HepG2 (cell line): ENCODE data around the gene PBX2. TPM values are rescaled to one million over a fixed set of nuclear protein-coding genes. Genes with fewer than 3 reads are reported as not detected.

Experiments
- HDAC6 ChIP-seq: fragments of 200-600 bp; sonication (generic); IDR thresholded peaks from 2 replicates; pipeline ENCODE4 v1.7.0; 2017; ENCODE audit warnings: mild to moderate bottlenecking, antibody characterized with exemption, low read length, low read depth
- HMGA1 ChIP-seq: sonication (generic); formaldehyde crosslinking; conservative IDR thresholded peaks from 2 replicates; pipeline ENCODE4 v1.4.0; 2020; ENCODE audit warnings: missing genetic modification reagents
- HOXA9 ChIP-seq: sonication (generic); formaldehyde crosslinking; IDR thresholded peaks from 2 replicates; pipeline ENCODE4 v1.8.1; 2022; ENCODE audit warnings: missing genetic modification reagents, mild to moderate bottlenecking, moderate library complexity, borderline replicate concordance
- HOXD1 ChIP-seq: sonication (generic); formaldehyde crosslinking; IDR thresholded peaks from 2 replicates; pipeline ENCODE4 v1.5.0; 2020; ENCODE audit warnings: missing genetic modification reagents
- MIER2 ChIP-seq: IDR thresholded peaks from 2 replicates; pipeline ENCODE4 v1.6.1; 2016; ENCODE audit warnings: missing biosample characterization, missing genetic modification reagents
- RARA ChIP-seq: IDR thresholded peaks from 2 replicates; pipeline ENCODE4 v1.6.1; 2016; ENCODE audit warnings: missing genetic modification reagents, missing compliant biosample characterization
- RARG ChIP-seq: sonication (generic); formaldehyde crosslinking; IDR thresholded peaks from 2 replicates; pipeline ENCODE4 v1.4.0; 2020; ENCODE audit warnings: low read depth, mild to moderate bottlenecking, missing genetic modification reagents
- REPIN1 ChIP-seq: sonication (generic); formaldehyde crosslinking; IDR thresholded peaks from 2 replicates; pipeline ENCODE4 v1.8.0; 2022; ENCODE audit warnings: missing genetic modification reagents, low read depth, mild to moderate bottlenecking, borderline replicate concordance
- RNF2 ChIP-seq: fragments of 450-650 bp; conservative IDR thresholded peaks from 2 replicates; pipeline ENCODE4 v1.6.1; 2016; ENCODE audit warnings: low read depth
- SAFB2 ChIP-seq: sonication (generic); formaldehyde crosslinking; IDR thresholded peaks from 2 replicates; pipeline ENCODE4 v1.5.1; 2020; ENCODE audit warnings: missing genetic modification reagents, low read depth, mild to moderate bottlenecking, borderline replicate concordance
- SIN3B ChIP-seq: fragments of 150-350 bp; IDR thresholded peaks from 2 replicates; pipeline ENCODE4 v1.6.1; 2014; ENCODE audit warnings: low read length
- YY1 ChIP-seq: IDR thresholded peaks from 2 replicates; pipeline ENCODE4 v1.6.1; 2011; ENCODE audit warnings: low read length, low read depth, moderate library complexity, mild to moderate bottlenecking; ENCODE audit not compliant: insufficient read depth, insufficient replicate concordance
- ZFP36 ChIP-seq: fragments of 150-350 bp; IDR thresholded peaks from 2 replicates; pipeline ENCODE4 v1.6.1; 2018; ENCODE audit warnings: borderline replicate concordance, low read length, low read depth; ENCODE audit not compliant: partially characterized antibody
- ZFP82 ChIP-seq: sonication (generic); formaldehyde crosslinking; IDR thresholded peaks from 2 replicates; pipeline ENCODE4 v1.5.1; 2020; ENCODE audit warnings: mild to moderate bottlenecking, missing genetic modification reagents, borderline replicate concordance
- ZKSCAN1 ChIP-seq: fragments of 150-350 bp; IDR thresholded peaks from 2 replicates; pipeline ENCODE4 v1.6.1; 2014; ENCODE audit warnings: low read length
- ZMYM4 ChIP-seq: sonication (generic); formaldehyde crosslinking; IDR thresholded peaks from 2 replicates; pipeline ENCODE4 v1.8.1; 2023; ENCODE audit warnings: mild to moderate bottlenecking, missing genetic modification reagents
- ZNF296 ChIP-seq: sonication (generic); formaldehyde crosslinking; conservative IDR thresholded peaks from 2 replicates; pipeline ENCODE4 v1.5.0; 2020; ENCODE audit warnings: mild to moderate bottlenecking, missing genetic modification reagents
- ZNF335 ChIP-seq: sonication (generic); formaldehyde crosslinking; IDR thresholded peaks from 2 replicates; pipeline ENCODE4 v1.4.0; 2020; ENCODE audit warnings: missing genetic modification reagents
- ZNF430 ChIP-seq: sonication (generic); formaldehyde crosslinking; IDR thresholded peaks from 2 replicates; pipeline ENCODE4 v1.9.0; 2021; ENCODE audit warnings: mild to moderate bottlenecking, missing genetic modification reagents
- ZNF556 ChIP-seq: sonication (generic); formaldehyde crosslinking; IDR thresholded peaks from 2 replicates; pipeline ENCODE4 v1.4.0; 2020; ENCODE audit warnings: mild to moderate bottlenecking, missing genetic modification reagents, borderline replicate concordance
- ZNF562 ChIP-seq: sonication (generic); formaldehyde crosslinking; IDR thresholded peaks from 2 replicates; pipeline ENCODE4 v1.8.0; 2022; ENCODE audit warnings: missing genetic modification reagents, borderline replicate concordance
- polyA plus RNA-seq, 8 experiments: library from polyadenylated mRNA; depleted of rRNA in 3 of 8; stranded (reverse) in 7 of 8; unstranded in 1 of 8; fragments of >200 nt; fragmentation: Illumina TruSeq in 4 of 8; extraction: Trizol in 4 of 8; gene quantifications; 2 replicates each; pipeline versions ENCODE4 v1.2.1 to v1.2.3, GENCODE V29; 2011 to 2016; ENCODE audit warnings: low read depth in 4 of 8, missing spikeins in 1 of 8, mixed read lengths in 1 of 8; ENCODE audit not compliant: insufficient read depth in 1 of 8
- total RNA-seq, 5 experiments: library from RNA; depleted of rRNA; stranded (reverse); fragments of >200 nt; fragmentation: Illumina TruSeq; extraction: Trizol; gene quantifications; 2 replicates each; pipeline ENCODE4 v1.2.3, GENCODE V29; 2016; ENCODE audit warnings: low read depth in 1 of 5
- TF ChIP-seq, protein P1 (sequence below), 2 experiments: IDR thresholded peaks; 2 replicates each; pipeline ENCODE4 v1.6.1; 2011 to 2012; ENCODE audit warnings: low read length in 2 of 2, borderline replicate concordance in 1 of 2, low read depth in 1 of 2, mild to moderate bottlenecking in 1 of 2, moderate library complexity in 1 of 2
- TF ChIP-seq, protein P2 (sequence below): sonication (generic); formaldehyde crosslinking; IDR thresholded peaks from 2 replicates; pipeline ENCODE4 v1.4.0; 2020; ENCODE audit warnings: missing genetic modification reagents, mild to moderate bottlenecking, borderline replicate concordance
- TF ChIP-seq, protein P3 (sequence below): sonication (generic); formaldehyde crosslinking; IDR thresholded peaks from 2 replicates; pipeline ENCODE4 v1.4.0; 2020; ENCODE audit warnings: mild to moderate bottlenecking, missing genetic modification reagents

PBX2 gene
- total and polyA plus RNA-seq, 2 of the 13 experiments (the other 11 are each of a cell fraction or from before 2014, with no cell fraction given), result 42.3 to 77.8 TPM

DNA sequence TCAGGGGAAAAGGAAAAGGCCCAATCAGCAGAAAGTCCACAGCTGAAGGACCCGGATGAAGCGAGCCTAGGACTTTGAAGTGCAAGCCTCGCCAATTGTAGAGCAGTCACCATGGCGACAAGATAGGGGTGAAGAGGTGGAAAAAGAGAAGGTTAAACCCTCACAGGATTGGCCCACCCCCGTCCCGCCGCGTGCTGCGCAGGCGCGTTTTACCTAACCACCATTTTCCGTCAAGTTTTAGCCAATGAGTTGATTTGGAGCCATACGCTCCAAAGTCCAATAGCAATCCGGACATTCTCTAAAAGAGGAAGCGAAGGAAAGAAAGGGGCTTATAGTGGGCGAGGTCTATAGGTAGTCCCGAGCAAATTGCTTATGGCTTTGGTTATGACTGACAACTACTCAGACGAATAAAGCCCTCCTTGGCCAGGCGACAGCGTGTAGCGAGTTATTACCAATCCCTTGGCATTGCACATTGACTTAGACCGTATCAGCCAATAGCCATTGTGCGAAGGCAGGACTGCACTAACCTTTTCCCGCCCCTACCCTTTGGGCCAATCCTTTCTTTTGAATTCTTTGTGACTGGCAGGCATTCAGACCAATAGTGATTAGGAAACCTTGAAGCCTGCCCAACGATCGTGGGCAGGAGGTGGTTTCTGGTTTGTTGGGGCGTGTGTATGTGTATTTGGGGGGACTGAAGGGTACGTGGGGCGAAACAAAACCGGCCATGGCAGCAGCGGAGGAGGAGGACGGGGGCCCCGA is 12.0 kb downstream of the PBX2 start, which contains the start of gene RNF5 (continued):
- TF ChIP-seq RARA (CRISPR knock-in tag) (no peak), ZNF562 (CRISPR knock-in tag) (no peak), ZNF335 (CRISPR knock-in tag) (no peak), ZMYM4 (peak; percentile 12), HDAC6 (no peak), MIER2 (CRISPR knock-in tag) (0 out of 2 replicates have a peak, but pooled peaks have one; percentile 15), ZKSCAN1 (no peak), HMGA1 (CRISPR knock-in tag) (no peak), HOXD1 (CRISPR knock-in tag) (no peak), ZNF430 (CRISPR knock-in tag) (no peak; the same call in 1 of the 2 replicates), REPIN1 (CRISPR knock-in tag) (peak; percentile 69; the same call in 1 of the 2 replicates), RARG (CRISPR knock-in tag) (no peak), ZFP36 (no peak), HOXA9 (no peak), ZNF556 (CRISPR knock-in tag) (no peak), ZNF296 (CRISPR knock-in tag) (no peak), SIN3B (no peak), SAFB2 (CRISPR knock-in tag) (0 out of 2 replicates have a peak, but pooled peaks have one; percentile 36), YY1 (peak; percentile 76), ZFP82 (CRISPR knock-in tag) (no peak), RNF2 (peak; percentile 58)
- TF ChIP-seq, protein P1, sequence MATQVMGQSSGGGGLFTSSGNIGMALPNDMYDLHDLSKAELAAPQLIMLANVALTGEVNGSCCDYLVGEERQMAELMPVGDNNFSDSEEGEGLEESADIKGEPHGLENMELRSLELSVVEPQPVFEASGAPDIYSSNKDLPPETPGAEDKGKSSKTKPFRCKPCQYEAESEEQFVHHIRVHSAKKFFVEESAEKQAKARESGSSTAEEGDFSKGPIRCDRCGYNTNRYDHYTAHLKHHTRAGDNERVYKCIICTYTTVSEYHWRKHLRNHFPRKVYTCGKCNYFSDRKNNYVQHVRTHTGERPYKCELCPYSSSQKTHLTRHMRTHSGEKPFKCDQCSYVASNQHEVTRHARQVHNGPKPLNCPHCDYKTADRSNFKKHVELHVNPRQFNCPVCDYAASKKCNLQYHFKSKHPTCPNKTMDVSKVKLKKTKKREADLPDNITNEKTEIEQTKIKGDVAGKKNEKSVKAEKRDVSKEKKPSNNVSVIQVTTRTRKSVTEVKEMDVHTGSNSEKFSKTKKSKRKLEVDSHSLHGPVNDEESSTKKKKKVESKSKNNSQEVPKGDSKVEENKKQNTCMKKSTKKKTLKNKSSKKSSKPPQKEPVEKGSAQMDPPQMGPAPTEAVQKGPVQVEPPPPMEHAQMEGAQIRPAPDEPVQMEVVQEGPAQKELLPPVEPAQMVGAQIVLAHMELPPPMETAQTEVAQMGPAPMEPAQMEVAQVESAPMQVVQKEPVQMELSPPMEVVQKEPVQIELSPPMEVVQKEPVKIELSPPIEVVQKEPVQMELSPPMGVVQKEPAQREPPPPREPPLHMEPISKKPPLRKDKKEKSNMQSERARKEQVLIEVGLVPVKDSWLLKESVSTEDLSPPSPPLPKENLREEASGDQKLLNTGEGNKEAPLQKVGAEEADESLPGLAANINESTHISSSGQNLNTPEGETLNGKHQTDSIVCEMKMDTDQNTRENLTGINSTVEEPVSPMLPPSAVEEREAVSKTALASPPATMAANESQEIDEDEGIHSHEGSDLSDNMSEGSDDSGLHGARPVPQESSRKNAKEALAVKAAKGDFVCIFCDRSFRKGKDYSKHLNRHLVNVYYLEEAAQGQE (IDR thresholded peaks at IDR 0.05; ENCODE audit: borderline replicate concordance in 1 of 2, low read depth in 1 of 2, low read length in 2 of 2), result no peak
- TF ChIP-seq, protein P2, sequence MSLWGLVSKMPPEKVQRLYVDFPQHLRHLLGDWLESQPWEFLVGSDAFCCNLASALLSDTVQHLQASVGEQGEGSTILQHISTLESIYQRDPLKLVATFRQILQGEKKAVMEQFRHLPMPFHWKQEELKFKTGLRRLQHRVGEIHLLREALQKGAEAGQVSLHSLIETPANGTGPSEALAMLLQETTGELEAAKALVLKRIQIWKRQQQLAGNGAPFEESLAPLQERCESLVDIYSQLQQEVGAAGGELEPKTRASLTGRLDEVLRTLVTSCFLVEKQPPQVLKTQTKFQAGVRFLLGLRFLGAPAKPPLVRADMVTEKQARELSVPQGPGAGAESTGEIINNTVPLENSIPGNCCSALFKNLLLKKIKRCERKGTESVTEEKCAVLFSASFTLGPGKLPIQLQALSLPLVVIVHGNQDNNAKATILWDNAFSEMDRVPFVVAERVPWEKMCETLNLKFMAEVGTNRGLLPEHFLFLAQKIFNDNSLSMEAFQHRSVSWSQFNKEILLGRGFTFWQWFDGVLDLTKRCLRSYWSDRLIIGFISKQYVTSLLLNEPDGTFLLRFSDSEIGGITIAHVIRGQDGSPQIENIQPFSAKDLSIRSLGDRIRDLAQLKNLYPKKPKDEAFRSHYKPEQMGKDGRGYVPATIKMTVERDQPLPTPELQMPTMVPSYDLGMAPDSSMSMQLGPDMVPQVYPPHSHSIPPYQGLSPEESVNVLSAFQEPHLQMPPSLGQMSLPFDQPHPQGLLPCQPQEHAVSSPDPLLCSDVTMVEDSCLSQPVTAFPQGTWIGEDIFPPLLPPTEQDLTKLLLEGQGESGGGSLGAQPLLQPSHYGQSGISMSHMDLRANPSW, result no peak
- TF ChIP-seq, protein P3, sequence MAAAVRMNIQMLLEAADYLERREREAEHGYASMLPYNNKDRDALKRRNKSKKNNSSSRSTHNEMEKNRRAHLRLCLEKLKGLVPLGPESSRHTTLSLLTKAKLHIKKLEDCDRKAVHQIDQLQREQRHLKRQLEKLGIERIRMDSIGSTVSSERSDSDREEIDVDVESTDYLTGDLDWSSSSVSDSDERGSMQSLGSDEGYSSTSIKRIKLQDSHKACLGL (CRISPR knock-in tag), result no peak
